A172 (cell line): ENCODE measurements around the gene CADPS2. TPM values are rescaled to one million over a fixed set of nuclear protein-coding genes. Genes with fewer than 3 reads are reported as not detected.

Experiments used
- DNase-seq: peaks from one replicate; pipeline ENCODE4 v3.0.0-alpha.2; 2015; ENCODE audit warnings: low spot score
- total RNA-seq: library from RNA; depleted of rRNA; stranded (reverse); fragments of >200 nt; shearing (Covaris generic); gene quantifications from 2 replicates; pipeline ENCODE4 v1.2.3, GENCODE V29; 2014

Gene CADPS2
- total RNA-seq, 1 experiment from 2014 or later, result 3.4 TPM

DNA sequence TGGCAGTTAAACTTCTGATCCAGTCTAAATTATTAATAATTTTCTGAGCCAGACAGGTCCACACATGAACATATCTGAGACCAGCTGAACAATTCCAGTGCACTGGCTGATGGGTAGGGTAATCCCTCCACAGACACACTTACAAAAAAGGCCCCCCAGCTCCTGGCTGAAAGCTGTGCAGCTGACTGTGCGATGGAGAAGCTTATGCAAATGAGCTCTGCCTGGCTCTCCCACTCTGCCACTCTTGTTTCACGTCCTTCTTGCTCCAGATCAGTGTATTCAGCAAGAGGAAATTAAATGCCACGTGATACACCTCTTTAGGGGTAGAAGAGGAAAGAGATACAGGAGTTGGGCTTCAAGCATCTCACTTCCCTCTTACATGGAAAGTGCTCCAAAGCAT lies 505.3 kb downstream of the CADPS2 start:
- DNase-seq, result no peak

DNA sequence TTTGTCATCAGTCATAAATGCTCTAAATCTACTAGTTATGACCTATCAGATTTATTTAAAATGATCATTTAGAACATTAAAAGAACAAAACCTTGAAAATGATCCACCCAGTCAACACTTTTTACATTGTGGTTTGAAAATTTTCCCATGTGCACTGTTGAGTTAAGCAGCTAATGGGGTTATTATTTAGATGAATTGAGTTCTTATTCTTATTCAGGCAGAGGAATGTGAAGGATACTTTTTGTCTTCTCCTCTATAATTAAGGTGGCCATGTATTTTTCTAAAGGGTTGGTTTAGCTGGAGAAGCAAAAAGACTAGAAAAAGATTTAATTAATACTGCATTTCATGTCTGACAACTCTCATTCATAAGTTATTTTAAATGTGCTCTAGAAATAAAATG lies 506.8 kb downstream of the CADPS2 start:
- no peak for DNase-seq

DNA sequence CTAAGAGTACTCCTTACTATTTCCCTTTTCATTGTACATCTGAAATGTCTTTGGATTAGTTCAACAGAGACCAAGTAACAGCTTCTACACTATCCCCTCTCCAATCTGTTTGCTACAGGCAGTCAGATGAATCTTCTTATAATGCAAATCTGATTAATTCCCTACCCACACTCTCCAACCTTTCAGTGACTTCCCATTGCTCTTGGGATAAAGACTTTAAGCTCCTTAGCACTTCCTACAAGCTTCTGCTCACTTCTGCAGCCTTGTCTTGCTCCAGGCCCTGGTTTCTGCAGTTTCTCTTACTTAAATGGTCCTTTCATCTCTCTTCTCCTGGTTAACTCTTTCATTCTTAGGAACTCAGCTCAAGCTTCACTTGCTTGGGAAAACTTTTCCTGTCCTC lies 516.5 kb downstream of the CADPS2 start:
- DNase-seq, result no peak

DNA sequence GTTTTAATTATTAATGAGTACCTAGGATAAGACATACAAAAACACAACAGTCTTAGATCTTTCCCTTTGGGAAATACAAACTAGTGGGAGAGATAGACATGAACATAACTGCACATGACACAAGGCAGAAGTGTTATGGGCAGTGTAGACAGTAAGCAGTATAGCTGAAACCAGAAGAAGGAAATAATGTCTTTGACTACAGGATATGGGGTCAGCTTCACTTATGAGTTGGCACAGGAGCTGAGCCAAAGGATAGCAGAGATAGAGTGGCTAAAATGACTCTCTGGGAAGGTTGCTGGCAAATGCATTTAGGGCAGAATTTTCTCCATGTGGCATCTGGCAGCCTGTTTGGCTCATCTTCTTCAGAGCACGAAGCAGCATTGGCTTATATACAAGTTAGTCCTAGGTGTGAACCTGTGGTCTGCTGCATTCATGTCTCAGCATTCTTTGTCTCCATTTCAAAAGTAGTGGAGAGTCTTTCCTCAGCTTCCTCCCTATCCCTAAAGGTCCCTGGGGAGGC lies 521.4 kb downstream of the CADPS2 start:
- no peak for DNase-seq

DNA sequence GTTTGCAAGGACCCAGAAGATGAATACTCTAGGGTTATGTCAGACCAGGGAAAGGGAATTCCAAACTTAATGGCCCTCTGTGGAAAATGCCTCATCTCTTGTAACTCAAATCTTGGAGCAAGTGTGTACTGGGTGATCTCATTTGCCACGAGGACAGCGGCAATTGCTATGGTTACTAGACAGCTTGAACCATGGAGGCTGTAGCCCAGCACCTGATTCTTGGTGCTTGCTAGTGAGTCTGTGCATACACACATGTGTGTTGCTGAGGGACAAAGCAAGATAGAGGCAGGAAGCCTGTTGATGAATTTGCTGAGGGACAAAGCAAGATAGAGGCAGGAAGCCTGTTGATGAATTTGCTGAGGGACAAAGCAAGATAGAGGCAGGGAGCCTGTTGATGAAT lies 523.1 kb downstream of the CADPS2 start:
- no peak for DNase-seq

DNA sequence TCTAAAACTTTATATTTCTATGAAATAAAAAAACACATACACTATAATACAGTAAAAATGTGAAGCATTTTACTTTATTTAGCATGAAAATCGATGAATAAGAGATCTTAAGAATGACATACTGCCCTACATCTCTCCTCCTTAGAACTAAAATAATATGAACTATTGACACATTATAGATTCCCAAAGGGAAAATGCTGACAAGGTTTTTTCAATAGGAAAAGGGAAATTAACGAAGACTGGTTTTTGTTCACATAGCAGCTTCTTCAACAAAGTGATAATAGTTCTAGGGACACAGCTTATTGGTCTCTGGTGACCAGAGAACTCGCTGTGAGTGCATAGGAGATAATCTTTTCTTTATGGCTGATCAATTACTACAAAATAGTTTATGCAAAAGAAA lies 523.8 kb downstream of the CADPS2 start:
- no peak for DNase-seq

DNA sequence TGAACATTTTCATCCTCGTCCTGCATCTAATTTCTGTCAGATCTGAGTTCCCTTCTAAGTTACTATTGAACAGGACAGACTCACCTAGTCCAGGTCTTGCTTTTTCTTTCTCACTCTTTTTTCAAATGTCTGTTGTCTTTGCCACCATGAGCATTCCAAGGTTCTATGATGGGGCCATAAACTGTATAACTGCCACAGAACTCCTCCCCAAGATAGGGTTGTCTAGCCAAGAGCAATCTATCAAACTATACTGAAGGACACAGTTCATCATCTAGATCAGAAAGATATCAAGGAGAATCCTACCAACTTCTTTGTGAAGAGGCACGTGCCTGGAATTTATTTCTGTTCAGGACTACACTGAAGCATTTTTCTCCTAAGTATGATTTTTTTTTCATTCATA lies 531.6 kb downstream of the CADPS2 start:
- DNase-seq, result no peak

DNA sequence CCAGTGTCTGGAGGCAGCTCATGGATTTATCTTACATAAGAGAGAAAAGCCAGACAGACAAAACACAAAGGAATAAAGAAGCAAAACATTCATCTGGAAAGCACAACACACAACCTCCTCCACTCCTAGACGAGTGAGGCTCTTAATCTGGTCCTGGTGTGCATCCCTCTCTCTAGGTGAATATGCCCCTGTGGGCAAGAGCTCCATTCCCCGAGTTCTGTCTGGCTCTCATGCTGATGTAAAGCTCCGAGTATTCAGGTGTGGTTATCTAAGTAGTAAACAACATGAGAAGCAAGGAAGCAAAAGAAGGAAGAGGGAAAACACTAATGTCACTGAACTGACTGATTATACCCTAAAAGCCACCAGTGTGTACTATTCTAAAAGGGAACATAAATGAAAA lies 533.8 kb downstream of the CADPS2 start:
- DNase-seq, result no peak

DNA sequence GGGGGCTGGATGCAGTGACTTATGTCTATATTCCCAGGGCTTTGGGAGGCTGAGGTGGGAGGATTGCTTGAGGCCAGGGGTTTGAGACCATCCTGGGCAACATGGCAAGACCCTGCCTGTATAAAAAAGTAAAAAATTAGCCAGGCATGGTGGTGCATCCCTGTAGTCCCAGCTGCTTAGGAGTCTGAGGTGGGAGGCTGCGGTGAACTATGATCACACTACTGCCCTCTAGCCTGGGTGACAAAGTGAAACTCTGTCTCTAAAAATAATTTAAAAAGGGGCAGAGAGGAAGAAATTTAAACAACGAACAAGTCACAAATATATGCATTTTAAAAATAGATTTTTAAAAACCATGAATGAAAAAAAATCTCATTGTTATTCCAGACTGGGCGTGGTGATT lies 535.6 kb downstream of the CADPS2 start:
- no peak for DNase-seq

DNA sequence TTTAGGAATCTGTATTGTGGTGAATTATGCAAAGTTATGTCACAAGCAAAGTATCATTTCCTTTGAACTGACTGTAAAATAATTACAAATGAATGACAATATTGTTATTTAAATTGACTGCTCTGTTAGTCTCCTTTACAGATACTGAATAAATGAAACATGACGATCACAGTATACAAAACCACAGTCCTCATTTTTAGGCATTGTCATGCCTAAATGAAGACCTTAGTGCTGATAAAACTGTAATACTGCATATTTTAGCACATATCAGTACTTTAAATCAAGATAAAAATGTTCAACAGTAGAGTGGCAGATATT lies 542.0 kb downstream of the CADPS2 start:
- no peak for DNase-seq

DNA sequence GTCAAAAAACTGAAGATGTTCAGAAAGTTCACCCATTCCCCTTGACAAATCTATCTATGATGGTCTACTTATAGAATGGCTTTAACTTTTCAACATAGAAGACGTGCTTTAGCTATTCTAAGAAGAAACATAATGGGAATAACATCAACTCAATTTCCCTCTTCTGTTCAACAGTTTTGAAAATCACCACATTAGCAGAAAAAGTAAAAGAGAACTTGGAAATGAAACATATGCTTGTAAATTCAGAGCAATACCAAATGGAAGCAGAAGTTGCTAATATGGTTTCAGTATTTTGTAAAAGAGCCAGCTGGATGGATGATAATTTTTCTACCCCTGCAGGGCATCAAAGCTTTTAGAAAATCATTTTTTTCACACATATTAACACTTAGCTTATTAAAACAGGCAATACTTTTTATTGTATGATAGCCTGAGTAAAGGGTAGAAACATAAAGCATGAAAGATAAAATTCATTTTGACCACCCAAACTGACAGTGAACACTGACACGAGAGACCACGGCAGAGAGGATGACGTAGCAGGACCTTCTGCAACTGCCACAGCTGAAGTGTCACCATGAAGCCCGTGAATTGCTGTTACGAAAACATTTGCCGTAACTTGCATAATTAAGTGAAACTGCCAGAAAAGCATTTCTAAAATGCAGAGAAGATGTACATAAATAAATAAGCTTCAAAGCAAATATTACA lies 542.5 kb downstream of the CADPS2 start:
- DNase-seq, result no peak

DNA sequence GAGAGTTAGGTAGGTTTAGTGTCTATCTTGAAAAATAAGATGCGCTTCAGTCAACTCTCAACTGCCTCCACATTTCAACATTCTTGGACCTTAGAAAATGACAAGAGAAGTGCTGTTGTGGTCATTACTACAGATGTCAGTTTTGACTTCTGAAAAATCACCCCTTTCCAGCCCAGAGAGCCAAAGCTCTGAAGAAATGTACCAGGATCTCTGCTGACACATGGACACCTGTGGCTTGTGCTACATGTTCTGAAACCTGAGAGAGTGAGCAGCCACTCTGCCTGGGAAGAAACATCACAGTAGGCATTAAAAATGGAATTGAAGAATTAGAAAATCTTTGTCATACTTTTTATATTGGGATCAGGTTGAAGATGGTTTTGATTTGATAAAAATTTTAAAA lies 545.8 kb downstream of the CADPS2 start:
- no peak for DNase-seq

DNA sequence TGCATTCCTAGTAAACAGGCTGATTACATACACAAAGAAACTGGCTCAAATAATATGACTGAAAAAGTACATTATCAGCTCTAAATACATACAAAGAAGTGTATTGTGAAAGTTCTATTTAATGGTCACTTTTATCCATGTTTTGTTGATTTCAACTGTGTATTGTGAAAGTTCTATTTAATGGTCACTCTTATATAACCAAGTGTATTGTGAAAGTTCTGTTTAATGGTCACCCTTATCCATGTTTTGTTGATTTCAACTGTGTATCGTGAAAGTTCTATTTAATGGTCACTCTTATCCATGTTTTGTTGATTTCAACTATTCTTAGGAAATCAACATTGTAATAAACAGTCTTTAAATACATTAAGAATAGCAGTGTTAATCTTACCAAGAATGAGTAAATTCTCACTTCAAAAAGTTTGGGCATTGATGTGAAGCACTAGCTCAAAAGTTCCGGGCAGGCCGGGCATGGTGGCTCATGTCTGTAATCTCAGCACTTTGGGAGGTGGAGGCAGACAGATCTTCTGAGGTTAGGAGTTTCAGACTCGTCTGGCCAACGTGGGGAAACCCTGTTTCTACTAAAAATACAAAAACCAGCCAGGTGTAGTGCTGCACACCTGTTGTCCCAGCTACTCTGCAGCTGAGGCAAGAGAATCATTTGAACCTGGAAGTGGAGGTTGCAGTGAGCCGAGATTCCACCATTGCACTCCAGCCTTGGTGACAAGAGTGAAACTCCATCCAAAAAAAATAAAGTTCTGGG lies 546.9 kb downstream of the CADPS2 start:
- no peak for DNase-seq

DNA sequence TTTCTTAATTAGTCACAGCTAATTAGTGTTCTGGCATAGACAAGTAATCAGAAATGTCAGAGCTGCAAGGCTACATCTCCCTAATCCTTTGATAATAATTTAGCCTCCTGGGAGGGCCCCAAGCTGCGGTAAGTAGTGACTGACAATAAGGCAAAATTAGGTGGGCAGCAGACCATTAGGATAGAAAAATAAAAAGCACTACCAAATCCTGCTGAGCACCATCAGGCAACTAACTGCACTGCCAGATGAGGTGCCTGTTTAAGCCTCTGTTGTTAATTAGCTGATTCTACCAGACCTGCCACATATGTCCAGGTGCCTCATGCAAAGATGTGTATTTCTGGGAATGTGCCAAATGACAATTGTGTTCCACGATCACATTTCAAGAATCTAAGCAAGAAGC lies 549.2 kb downstream of the CADPS2 start:
- DNase-seq, result no peak

DNA sequence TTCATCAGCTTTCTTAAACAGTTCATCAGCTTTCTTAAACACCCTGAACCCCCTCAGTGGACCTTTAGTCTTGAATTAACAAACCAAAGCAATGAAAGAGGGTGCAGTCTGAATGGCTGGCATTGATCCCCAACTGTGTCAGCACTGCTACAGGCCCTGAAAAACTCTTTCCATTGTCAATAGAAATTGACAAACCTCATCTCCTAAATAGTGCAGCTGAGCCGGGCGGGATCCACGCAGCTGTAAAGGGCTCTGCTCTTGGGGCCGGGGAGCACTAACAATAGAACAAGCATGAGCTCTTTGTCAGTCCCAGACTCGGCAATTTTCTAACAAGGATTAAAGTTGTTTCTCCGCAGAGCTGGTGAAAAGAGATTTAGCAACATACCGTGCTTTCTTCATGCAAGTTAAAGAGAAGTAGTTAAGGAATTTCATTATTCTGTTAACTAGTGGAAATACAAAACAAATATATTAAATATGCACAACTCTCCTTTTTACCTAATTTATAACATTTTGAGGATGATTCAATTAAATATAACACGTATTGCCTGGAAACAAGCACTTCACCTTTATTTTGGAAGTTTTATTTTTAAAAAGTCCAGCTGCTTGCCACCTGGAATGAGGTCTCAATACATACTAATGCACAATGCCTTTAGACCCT lies 557.0 kb downstream of the CADPS2 start:
- no peak for DNase-seq

DNA sequence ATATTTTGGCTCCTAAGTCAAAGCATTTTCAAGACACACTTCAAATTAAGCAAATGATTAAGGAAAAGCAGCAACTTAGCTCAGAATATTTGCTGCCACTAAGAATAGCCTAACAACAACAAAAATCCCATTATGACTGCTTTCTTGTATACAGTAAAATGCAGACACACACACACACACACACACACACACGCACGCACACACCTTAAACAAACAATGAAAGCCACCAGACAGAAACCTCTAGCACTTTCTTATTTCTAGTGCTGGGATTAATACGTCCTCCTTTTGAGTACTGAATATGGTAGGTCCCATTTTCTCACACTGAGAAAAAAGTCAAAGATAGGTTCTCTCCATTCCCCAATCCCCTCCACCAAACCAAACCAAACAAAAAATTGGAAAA lies 558.3 kb downstream of the CADPS2 start:
- DNase-seq, result no peak

DNA sequence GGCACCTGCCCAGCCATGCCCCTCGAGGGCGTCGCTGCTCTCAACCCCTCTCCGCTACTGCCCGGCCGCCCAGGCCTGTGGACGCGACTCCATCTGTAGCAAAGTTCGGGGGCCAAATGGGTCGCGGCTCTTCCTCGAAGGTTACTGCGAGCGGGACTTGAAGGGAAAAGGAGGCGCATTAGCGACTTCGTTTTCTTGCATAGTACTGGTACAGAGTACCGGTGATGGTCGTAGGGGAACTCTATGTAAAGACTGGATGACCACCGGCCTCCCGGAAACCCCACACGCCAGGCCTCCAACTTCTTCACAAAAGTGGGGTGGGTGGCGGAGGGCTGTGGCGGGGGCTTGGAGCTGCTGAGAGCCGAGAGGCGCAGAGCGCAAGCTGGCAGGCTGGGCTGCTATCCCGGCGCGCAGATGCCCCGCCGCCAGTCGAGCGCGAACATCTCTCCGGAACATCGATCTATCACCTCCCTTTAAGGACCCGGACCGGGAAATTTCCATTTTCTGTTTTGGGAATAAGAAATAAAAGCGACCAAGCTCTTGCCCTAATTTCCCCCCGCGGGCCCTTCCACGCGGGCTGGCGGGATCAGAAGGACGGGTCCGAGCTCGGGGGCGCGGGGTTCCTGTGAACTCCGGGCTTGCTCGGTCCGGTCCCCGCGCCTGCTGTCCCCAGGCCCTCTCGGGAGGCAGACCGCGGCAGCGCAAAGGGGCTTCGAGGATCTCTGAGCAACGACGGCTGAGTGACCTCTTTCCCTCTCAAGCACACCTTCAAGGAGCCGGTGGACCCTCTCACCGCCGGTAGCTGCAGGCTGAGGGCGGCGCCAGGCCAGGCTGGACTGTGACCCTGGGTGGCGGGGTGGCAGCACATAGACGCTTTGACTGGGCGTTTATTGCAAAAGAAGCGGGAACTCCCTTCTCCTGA lies 569.5 kb downstream of the CADPS2 start:
- DNase-seq, result no peak

DNA sequence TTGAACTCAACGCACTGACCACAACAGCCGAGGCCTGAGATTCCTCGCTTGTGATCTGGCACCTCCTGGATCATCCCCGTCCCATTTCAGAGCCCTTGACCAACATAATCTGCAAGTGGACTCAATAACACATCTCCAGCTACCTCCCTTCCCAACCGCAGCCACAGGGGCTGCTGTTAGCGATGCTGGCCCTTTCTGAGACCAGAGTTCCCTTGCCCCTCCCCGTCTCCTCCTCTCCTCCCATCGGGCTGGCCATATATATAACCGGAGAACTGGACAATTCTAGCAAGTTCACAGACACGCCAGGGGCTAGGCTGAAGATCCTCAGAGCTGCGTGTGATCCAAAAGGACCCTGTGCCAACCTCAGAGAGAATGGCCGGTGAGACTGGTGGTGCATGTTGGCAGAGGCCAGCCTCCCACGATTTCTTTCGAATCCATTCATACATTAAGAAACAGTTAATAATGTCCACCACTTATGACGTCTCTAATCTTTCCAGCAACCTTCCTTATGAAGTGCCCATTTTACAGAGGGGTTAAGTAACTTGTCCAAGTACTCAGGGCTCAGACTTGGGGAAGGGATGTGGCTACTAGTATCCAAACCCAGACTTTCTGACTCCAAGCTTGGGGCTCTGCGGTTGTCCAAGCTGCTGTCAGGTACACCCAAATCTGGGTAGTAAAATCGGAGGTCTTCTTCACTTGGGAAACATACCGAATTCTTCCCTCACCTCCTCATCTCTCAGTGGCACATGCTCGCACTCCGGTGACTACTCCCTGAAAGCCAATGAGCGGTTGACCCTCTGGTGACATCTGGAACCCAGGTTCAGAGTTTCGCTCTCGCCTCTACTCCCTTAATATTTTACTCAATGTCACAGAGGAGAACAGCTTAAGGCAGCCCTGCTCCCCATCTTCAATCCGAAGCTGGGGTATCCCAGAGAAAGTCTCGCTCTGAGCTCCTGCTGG lies 570.5 kb downstream of the CADPS2 start:
- no peak for DNase-seq

DNA sequence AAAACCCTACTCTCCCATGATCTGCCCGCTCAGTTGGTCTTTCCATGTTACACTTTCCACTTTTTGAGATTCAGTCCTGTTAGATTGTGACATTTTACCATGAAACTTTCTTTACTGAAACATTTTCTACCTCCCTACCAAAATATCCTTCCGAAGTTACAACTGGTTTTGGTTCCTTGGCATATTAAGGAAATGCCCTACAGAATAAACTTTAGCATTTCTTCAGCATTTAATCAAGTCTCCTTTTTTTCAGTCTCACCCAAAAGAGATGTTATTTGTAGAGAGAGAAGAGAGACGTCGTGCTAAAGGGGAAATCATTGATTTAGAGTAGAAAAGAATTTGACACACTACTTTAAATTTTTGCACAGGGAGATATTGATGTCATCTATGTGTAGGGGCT lies 572.0 kb downstream of the CADPS2 start:
- DNase-seq, result no peak

DNA sequence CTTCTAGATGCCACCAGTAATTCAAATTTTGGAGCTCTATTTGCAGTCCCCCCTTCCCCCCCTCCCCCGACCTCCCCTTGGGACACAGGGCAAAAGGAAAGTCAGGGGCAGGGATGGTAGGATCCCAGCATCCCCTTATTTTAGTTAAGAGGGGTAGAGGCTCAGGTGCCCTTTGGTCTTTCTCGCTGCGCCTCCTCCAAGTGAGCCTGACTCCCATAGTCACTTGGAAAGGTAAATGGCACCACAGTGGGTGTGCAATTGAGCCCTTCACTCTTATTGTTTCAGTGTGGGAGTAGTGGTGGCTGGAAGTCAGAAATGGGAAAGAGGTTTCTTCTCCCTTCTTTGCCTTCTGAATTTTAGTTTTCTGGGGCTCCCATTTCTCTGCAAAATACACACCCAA lies 573.5 kb downstream of the CADPS2 start:
- DNase-seq, result no peak
